Measurements from ENCODE around the gene PTPRN2.

- TF ChIP-seq, protein P1, sequence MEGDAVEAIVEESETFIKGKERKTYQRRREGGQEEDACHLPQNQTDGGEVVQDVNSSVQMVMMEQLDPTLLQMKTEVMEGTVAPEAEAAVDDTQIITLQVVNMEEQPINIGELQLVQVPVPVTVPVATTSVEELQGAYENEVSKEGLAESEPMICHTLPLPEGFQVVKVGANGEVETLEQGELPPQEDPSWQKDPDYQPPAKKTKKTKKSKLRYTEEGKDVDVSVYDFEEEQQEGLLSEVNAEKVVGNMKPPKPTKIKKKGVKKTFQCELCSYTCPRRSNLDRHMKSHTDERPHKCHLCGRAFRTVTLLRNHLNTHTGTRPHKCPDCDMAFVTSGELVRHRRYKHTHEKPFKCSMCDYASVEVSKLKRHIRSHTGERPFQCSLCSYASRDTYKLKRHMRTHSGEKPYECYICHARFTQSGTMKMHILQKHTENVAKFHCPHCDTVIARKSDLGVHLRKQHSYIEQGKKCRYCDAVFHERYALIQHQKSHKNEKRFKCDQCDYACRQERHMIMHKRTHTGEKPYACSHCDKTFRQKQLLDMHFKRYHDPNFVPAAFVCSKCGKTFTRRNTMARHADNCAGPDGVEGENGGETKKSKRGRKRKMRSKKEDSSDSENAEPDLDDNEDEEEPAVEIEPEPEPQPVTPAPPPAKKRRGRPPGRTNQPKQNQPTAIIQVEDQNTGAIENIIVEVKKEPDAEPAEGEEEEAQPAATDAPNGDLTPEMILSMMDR (conservative IDR thresholded peaks at IDR 0.05 in 1 of 2, IDR thresholded peaks at IDR 0.05 in 1 of 2; ENCODE audit: low read depth in 1 of 2, low read length in 2 of 2), result no peak
- TF ChIP-seq EZH2 (IDR thresholded peaks at IDR 0.05; ENCODE audit: low read length, missing control alignments), result no peak
Measured at GRCh38 chr7:158006841-158007696, 580.6 kb downstream of the PTPRN2 start.

All from fibroblast of lung (primary cell).